Hepatocyte (in vitro differentiated cells): ENCODE measurements around the gene ADAM11. TPM values are rescaled to one million over a fixed set of nuclear protein-coding genes. Genes with fewer than 3 reads are reported as not detected.

Experiments used
- DNase-seq: peaks from one replicate; pipeline ENCODE4 v3.0.0-alpha.2; 2016; ENCODE audit warnings: low spot score
- H2AFZ ChIP-seq: fragments of 200-600 bp; sonication (generic); 2 replicates; pipeline ENCODE4 v1.6.0; 2016; ENCODE audit warnings: antibody characterized with exemption, mild to moderate bottlenecking
- H3K27ac ChIP-seq: fragments of 200-600 bp; sonication (generic); 2 replicates; pipeline ENCODE4 v1.5.1; 2016; ENCODE audit warnings: mild to moderate bottlenecking
- H3K27me3 ChIP-seq: fragments of 200-600 bp; sonication (generic); 2 replicates; pipeline ENCODE4 v1.6.1; 2016
- H3K36me3 ChIP-seq: fragments of 200-600 bp; sonication (generic); replicated peaks from 2 replicates; pipeline ENCODE4 v1.5.1; 2016; ENCODE audit warnings: low read depth; ENCODE audit not compliant: insufficient read depth
- H3K4me1 ChIP-seq: fragments of 200-600 bp; sonication (generic); 2 replicates; pipeline ENCODE4 v1.5.1; 2016; ENCODE audit warnings: mild to moderate bottlenecking, moderate library complexity; ENCODE audit not compliant: insufficient read depth
- H3K4me2 ChIP-seq: fragments of 200-600 bp; sonication (generic); 2 replicates; pipeline ENCODE4 v1.6.0; 2016
- H3K4me3 ChIP-seq: fragments of 200-600 bp; sonication (generic); 2 replicates; pipeline ENCODE4 v1.5.1; 2016; ENCODE audit warnings: mild to moderate bottlenecking
- H3K79me2 ChIP-seq: fragments of 200-600 bp; sonication (generic); 2 replicates; pipeline ENCODE4 v1.6.0; 2017; ENCODE audit warnings: mild to moderate bottlenecking
- H3K9me2 ChIP-seq: fragments of 200-600 bp; sonication (generic); replicated peaks from 2 replicates; pipeline ENCODE4 v1.6.0; 2017; ENCODE audit warnings: mild to moderate bottlenecking; ENCODE audit not compliant: insufficient read depth
- H3K9me3 ChIP-seq: fragments of 200-600 bp; sonication (generic); 2 replicates; pipeline ENCODE4 v1.5.1; 2016; ENCODE audit warnings: low read depth, mild to moderate bottlenecking
- H4K20me1 ChIP-seq: fragments of 200-600 bp; sonication (generic); 2 replicates; pipeline ENCODE4 v1.6.0; 2016; ENCODE audit warnings: mild to moderate bottlenecking; ENCODE audit not compliant: insufficient read depth, poor library complexity, severe bottlenecking
- CTCF ChIP-seq: fragments of 200-600 bp; sonication (generic); IDR thresholded peaks from 2 replicates; pipeline ENCODE4 v1.5.1; 2016; ENCODE audit warnings: antibody characterized with exemption, mild to moderate bottlenecking; ENCODE audit not compliant: poor library complexity
- EZH2 ChIP-seq: fragments of 200-600 bp; sonication (generic); IDR thresholded peaks from 2 replicates; pipeline ENCODE4 v1.6.1; 2016; ENCODE audit warnings: antibody characterized with exemption, mild to moderate bottlenecking, borderline replicate concordance
- EZH2phosphoT487 ChIP-seq: fragments of 200-600 bp; sonication (generic); IDR thresholded peaks from one replicate; pipeline ENCODE4 v1.6.1; 2018; ENCODE audit warnings: antibody characterized with exemption, mild to moderate bottlenecking, low read depth, moderate library complexity; ENCODE audit not compliant: unreplicated experiment, severe bottlenecking
- WGBS: methylation state at CpG from one replicate; pipeline ENCODE4 v1.1.6; 2016; ENCODE audit warnings: low lambda C conversion rate; ENCODE audit errors: missing lambda C conversion rate; 5-methylcytosine and 5-hydroxymethylcytosine counted together
- polyA plus RNA-seq: library from polyadenylated mRNA; unstranded; fragments of >200 nt; fragmentation: Nextera tagmentation; extraction: Ambion mirVana; gene quantifications from 2 replicates; pipeline ENCODE4 v1.2.1, GENCODE V29; 2016
- total RNA-seq: library from RNA; depleted of rRNA; stranded (reverse); fragments of >200 nt; gene quantifications from 2 replicates; pipeline ENCODE4 v1.2.3, GENCODE V29; 2014

The ADAM11 gene
- total and polyA plus RNA-seq, 2 experiments from 2014 or later: 0.50 to 0.90 TPM

GRCh38 chr17:44786551-44787081, 27.8 kb downstream of the ADAM11 start:
- Histone ChIP-seq H3K27me3 (no peaks in the 10 kb centered on the region), H3K4me2 (no peak overlapping the region), H3K4me1 (no peaks in the 10 kb centered on the region), H3K9me3 (no peaks in the 10 kb centered on the region), H3K36me3 (no peaks in the 10 kb centered on the region), H3K27ac (no peak overlapping the region), H3K79me2 (no peaks in the 10 kb centered on the region), H3K9me2 (no peaks in the 10 kb centered on the region), H3K4me3 (no peak overlapping the region), H4K20me1 (no peaks in the 10 kb centered on the region), H2AFZ (no peak overlapping the region)
- DNase-seq: no peak
- 84% methylated on average over 16 of the region's 16 CpGs for WGBS
- TF ChIP-seq EZH2: no peak
- no peak for TF ChIP-seq CTCF
- no peak for TF ChIP-seq EZH2phosphoT487

- TF ChIP-seq EZH2 (no peak), CTCF (no peak), EZH2phosphoT487 (no peak)
- H3K4me2 ChIP-seq: no peak overlapping the region
- no peaks in the 10 kb centered on the region for H3K27me3 ChIP-seq
- no peak for DNase-seq
- H3K79me2 ChIP-seq: no peaks in the 10 kb centered on the region
- WGBS: 91% methylated on average over 15 of the region's 15 CpGs
- no peaks in the 10 kb centered on the region for H3K4me1 ChIP-seq
- H3K36me3 ChIP-seq: no peaks in the 10 kb centered on the region
- no peaks in the 10 kb centered on the region for H3K9me3 ChIP-seq
- H3K9me2 ChIP-seq: no peaks in the 10 kb centered on the region
- no peak overlapping the region for H2AFZ ChIP-seq
- H4K20me1 ChIP-seq: no peaks in the 10 kb centered on the region
- no peak overlapping the region for H3K27ac ChIP-seq
- H3K4me3 ChIP-seq: no peak overlapping the region
These were observed 28.6 kb downstream of the ADAM11 start for GRCh38 chr17:44787271-44787940.

GRCh38 chr17:44788139-44788538, 29.4 kb downstream of the ADAM11 start:
- Histone ChIP-seq H3K79me2 (no peaks in the 10 kb centered on the region), H3K4me1 (no peaks in the 10 kb centered on the region), H3K27ac (no peak overlapping the region), H3K9me3 (no peaks in the 10 kb centered on the region), H2AFZ (no peak overlapping the region), H4K20me1 (no peaks in the 10 kb centered on the region), H3K4me2 (no peak overlapping the region), H3K9me2 (no peaks in the 10 kb centered on the region), H3K36me3 (no peaks in the 10 kb centered on the region), H3K27me3 (no peaks in the 10 kb centered on the region), H3K4me3 (no peak overlapping the region)
- TF ChIP-seq EZH2 (no peak), EZH2phosphoT487 (no peak), CTCF (no peak)
- 86% methylated on average over 7 of the region's 7 CpGs for WGBS
- no peak for DNase-seq
